K562 (cell line): ENCODE results near the gene MAST1. TPM values are rescaled to one million over a fixed set of nuclear protein-coding genes. Genes with fewer than 3 reads are reported as not detected.

Experiments used
- CAMTA2 ChIP-seq: fragments of 250-450 bp; sonication (Bioruptor Pico); conservative IDR thresholded peaks from 2 replicates; pipeline ENCODE4 v1.5.1; 2022
- EP400 ChIP-seq: fragments of 450-650 bp; IDR thresholded peaks from 2 replicates; pipeline ENCODE4 v1.6.1; 2017; ENCODE audit warnings: antibody characterized with exemption, mild to moderate bottlenecking, moderate library complexity
- GABPB1 ChIP-seq: sonication (generic); formaldehyde crosslinking; IDR thresholded peaks from 2 replicates; pipeline ENCODE4 v1.8.0; 2022; ENCODE audit warnings: mild to moderate bottlenecking, missing genetic modification reagents
- HOMEZ ChIP-seq: fragments of 250-450 bp; sonication (Bioruptor Pico); IDR thresholded peaks from 2 replicates; pipeline ENCODE4 v1.4.0; 2020; ENCODE audit warnings: mild to moderate bottlenecking, moderate library complexity
- MTA3 ChIP-seq: fragments of 450-650 bp; formaldehyde crosslinking; IDR thresholded peaks from 2 replicates; pipeline ENCODE4 v1.6.1; 2017; ENCODE audit warnings: mild to moderate bottlenecking, borderline replicate concordance
- NR2C1 ChIP-seq, 2 experiments: fragments of 450-650 bp; IDR thresholded peaks; 2 replicates each; pipeline ENCODE4 v1.6.1; 2017; ENCODE audit warnings: mild to moderate bottlenecking in 2 of 2, antibody characterized with exemption in 1 of 2, inconsistent platforms in 1 of 2, missing compliant biosample characterization in 1 of 2, missing genetic modification characterization in 1 of 2
- NR4A1 ChIP-seq, 2 experiments: fragments of 250-450 bp in 1 of 2; fragments of 450-650 bp in 1 of 2; sonication (Bioruptor Pico) in 1 of 2; IDR thresholded peaks; 2 replicates each; pipeline versions ENCODE4 v1.4.0 to v1.6.1; 2016 to 2020; ENCODE audit warnings: mild to moderate bottlenecking in 2 of 2, missing compliant biosample characterization in 1 of 2, missing genetic modification characterization in 1 of 2, moderate library complexity in 1 of 2
- SRSF7 ChIP-seq: fragments of 200-400 bp; formaldehyde crosslinking; optimal IDR thresholded peaks from 2 replicates; pipeline ENCODE3; 2017; ENCODE audit warnings: mild to moderate bottlenecking, low read depth, low read length
- UBTF ChIP-seq, 2 experiments: IDR thresholded peaks; 2 replicates each; pipeline ENCODE4 v1.6.1; 2012; ENCODE audit warnings: improper control_type of control experiment in 2 of 2, low read depth in 2 of 2, low read length in 2 of 2, borderline replicate concordance in 1 of 2
- ZC3H11A ChIP-seq: IDR thresholded peaks from 2 replicates; pipeline ENCODE4 v1.6.1; 2012; ENCODE audit warnings: low read depth, low read length, improper control_type of control experiment
- ZNF318 ChIP-seq, 2 experiments: fragments of 450-650 bp; IDR thresholded peaks; 2 replicates each; pipeline ENCODE4 v1.6.1; 2016; ENCODE audit warnings: mild to moderate bottlenecking in 2 of 2, borderline replicate concordance in 1 of 2, low read depth in 1 of 2, moderate library complexity in 1 of 2
- ZNF583 ChIP-seq: fragments of 250-450 bp; sonication (Bioruptor Pico); IDR thresholded peaks from 2 replicates; pipeline ENCODE4 v1.4.0; 2020
- ZNF696 ChIP-seq: fragments of 250-450 bp; sonication (Bioruptor Pico); conservative IDR thresholded peaks from 2 replicates; pipeline ENCODE4 v1.4.0; 2020; ENCODE audit warnings: mild to moderate bottlenecking, moderate library complexity
- ZNF79 ChIP-seq: fragments of 250-450 bp; sonication (Bioruptor Pico); IDR thresholded peaks from 2 replicates; pipeline ENCODE4 v1.4.0; 2020; ENCODE audit warnings: low read depth, mild to moderate bottlenecking, moderate library complexity
- polyA plus RNA-seq, 8 experiments: library from polyadenylated mRNA; depleted of rRNA in 4 of 8; stranded (reverse) in 5 of 8; unstranded in 3 of 8; fragments of >200 nt; fragmentation: Nextera tagmentation in 2 of 8; fragmentation: Illumina TruSeq in 1 of 8; extraction: Ambion mirVana in 2 of 8; extraction: Trizol in 1 of 8; gene quantifications; 2 replicates each; pipeline versions ENCODE4 v1.2.1 to v1.2.3, GENCODE V29; 2011 to 2014; ENCODE audit warnings: inconsistent platforms in 1 of 8, missing spikeins in 1 of 8
- total RNA-seq, 7 experiments: library from RNA; depleted of rRNA in 6 of 7; stranded (reverse); fragments of >200 nt in 6 of 7; fragmentation: Illumina TruSeq in 2 of 7; extraction: Trizol in 2 of 7; gene quantifications; 2 replicates each; pipeline versions ENCODE4 v1.2.1 to v1.2.3, GENCODE V29; 2011 to 2021; ENCODE audit warnings: low replicate concordance in 1 of 7

MAST1 gene
- total and polyA plus RNA-seq, 9 of the 15 experiments (the other 6 are each of a cell fraction or from before 2014, with no cell fraction given), result 0.48 to 10.3 (median 3.9) TPM

- TF ChIP-seq NR4A1 (CRISPR knock-in tag; IDR thresholded peaks at IDR 0.05), result no peak
- TF ChIP-seq NR4A1 (tag; IDR thresholded peaks at IDR 0.05), result peak; percentile 60; the same call in 1 of the 2 replicates
- no peak for TF ChIP-seq ZNF583
- TF ChIP-seq ZC3H11A, result no peak
- TF ChIP-seq HOMEZ (CRISPR knock-in tag), result no peak
- peak; percentile 96 for TF ChIP-seq UBTF (IDR thresholded peaks at IDR 0.05; ENCODE audit: borderline replicate concordance in 1 of 2, low read depth in 2 of 2, low read length in 2 of 2)
- TF ChIP-seq CAMTA2 (CRISPR knock-in tag), result no peak
- TF ChIP-seq NR2C1 (IDR thresholded peaks at IDR 0.05), result no peak
- no peak for TF ChIP-seq NR2C1 (tag; IDR thresholded peaks at IDR 0.05)
- peak; percentile 68; the same call in 1 of the 2 replicates for TF ChIP-seq EP400
- no peak for TF ChIP-seq SRSF7
- TF ChIP-seq MTA3, result peak; percentile 99
- TF ChIP-seq ZNF318 (IDR thresholded peaks at IDR 0.05; ENCODE audit: borderline replicate concordance in 1 of 2, low read depth in 1 of 2), result no peak
- no peak for TF ChIP-seq ZNF79
- peak; percentile 85 for TF ChIP-seq GABPB1
- no peak for TF ChIP-seq ZNF696 (CRISPR knock-in tag)
Measured at GRCh38 chr19:12791345-12792050, 46.8 kb upstream of the MAST1 start, which contains the start of gene JUNB (continued).
